Erythroblast (primary cell): Measurements from ENCODE around the gene FN3KRP.

Experiments used
- DNase-seq, 2 experiments: peaks; one replicate each; lab custom pipeline; 2025; lab: John Stamatoyannopoulos, UW
- GATA1 ChIP-seq: IDR thresholded peaks from 2 replicates; pipeline ENCODE4 v1.6.1; 2011; ENCODE audit warnings: low read depth, mild to moderate bottlenecking, control low read depth, low read length, moderate library complexity
- POLR2A ChIP-seq: IDR thresholded peaks from 2 replicates; pipeline ENCODE4 v1.6.1; 2011; ENCODE audit warnings: mild to moderate bottlenecking, low read length

Gene FN3KRP

DNA sequence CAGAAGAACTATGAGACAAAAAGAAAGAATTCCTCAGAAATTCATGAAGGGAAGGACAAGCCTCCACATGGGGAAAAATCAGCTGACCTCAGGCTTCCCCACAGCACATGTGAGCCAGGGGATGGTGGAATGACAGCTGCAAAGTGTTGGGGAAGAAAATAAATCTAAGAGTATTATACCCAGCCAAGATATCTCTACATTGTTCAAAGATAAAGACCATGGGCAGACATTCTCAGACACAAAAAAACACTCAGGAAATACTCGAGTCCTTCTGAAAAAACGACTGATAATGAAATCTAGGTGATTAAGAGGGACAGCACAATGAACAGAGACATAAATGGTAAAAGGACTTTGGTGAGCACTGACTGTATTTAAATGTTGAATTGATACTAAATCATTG lies 21.9 kb upstream of the FN3KRP start:
- no peak for TF ChIP-seq POLR2A
- no peak for TF ChIP-seq GATA1

GRCh38 chr17:82696259-82696658 lies 20.2 kb upstream of the FN3KRP start:
- TF ChIP-seq GATA1 (no peak), POLR2A (no peak)
- no peak for DNase-seq

More for the DNA sequence above, 21.9 kb upstream of the FN3KRP start:
- no peak for DNase-seq

DNA sequence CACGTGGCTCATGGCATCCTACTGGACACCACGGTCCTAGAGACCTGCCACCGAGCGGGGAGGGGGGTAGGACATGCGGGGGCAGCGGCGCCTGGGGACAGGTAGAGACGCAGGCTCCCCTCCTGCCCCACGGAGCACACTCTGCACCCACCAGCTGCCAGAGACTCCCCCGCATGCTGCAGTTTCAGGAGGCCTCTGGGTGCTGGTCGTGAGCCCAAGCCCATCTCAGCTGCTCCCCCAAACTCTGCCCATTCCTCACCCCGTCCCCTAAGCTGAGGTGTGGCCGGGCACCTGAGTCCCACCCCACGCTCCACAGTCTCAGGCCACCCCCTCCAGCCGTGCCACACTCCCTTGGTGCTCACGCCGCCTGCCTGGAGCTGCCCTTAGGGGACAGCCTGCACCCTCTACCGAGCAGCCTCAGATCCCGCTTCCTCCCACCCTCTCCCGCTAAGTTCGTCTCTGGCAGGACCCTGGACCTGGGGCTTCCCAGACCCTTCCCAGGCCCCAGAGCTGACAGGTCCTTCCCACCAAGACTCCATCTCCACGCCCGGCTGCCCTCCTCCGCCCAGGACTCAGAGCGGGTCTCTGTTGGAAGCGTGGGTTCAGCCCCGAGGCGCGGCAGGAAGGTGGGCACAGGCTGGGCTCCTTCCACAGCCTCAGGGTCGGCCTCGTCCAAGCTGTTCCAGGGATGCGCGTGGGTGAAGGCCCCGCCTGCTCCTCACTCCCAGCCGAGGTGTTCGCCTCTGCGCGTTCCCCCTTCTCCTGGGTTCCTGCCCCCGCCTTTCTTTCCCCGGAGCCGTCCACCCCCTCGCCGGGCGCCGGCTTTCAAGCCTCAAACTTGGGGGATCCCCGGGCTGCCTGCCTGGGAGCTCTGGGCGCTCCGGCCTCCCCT lies 19.3 kb upstream of the FN3KRP start:
- DNase-seq: no peak
- TF ChIP-seq POLR2A (no peak), GATA1 (no peak)

GRCh38 chr17:82697808-82698064 lies 18.8 kb upstream of the FN3KRP start:
- no peak for TF ChIP-seq GATA1
- TF ChIP-seq POLR2A: no peak
- no peak for DNase-seq

GRCh38 chr17:82698065-82698973 lies 18.2 kb upstream of the FN3KRP start, which contains the start of gene RAB40B:
TSS of gene RAB40B (minus strand) at chr17:82698698. CDS start at chr17:82698596, 102 bp downstream.
- peak; percentile 95 to 96 for DNase-seq
- TF ChIP-seq GATA1 (no peak), POLR2A (no peak)

DNA sequence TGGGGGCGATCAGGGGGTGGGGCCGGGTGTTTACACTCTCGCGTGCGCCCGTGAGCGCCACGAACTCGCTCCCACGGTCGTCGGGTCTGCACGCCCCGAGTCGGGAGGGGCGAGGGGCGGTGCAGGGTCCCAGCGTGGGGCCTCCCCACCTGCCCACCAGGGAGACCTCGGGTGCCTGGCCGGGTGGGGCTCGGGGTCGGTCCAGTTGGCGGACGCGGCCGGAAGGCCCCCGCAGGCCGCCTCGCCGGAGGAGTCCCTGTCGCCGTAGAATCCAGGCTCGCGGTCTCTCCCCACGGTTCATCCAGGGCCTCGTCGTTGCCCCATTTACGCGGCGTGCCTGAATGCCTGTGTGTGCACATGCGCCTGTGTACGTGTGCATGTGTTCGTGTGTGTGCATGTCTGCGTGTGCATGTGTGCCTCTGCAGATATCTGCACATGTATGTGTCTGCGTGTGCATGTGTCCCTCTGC lies 17.5 kb upstream of the FN3KRP start:
- DNase-seq: no peak
- TF ChIP-seq POLR2A: no peak
- no peak for TF ChIP-seq GATA1

GRCh38 chr17:82699551-82699950 lies 17.0 kb upstream of the FN3KRP start:
- no peak for DNase-seq
- TF ChIP-seq POLR2A (no peak), GATA1 (no peak)

GRCh38 chr17:82702231-82702927 lies 14.1 kb upstream of the FN3KRP start:
- TF ChIP-seq POLR2A (no peak), GATA1 (no peak)

GRCh38 chr17:82703036-82703745 lies 13.3 kb upstream of the FN3KRP start:
- DNase-seq: no peak
- TF ChIP-seq POLR2A: no peak
- no peak for TF ChIP-seq GATA1

More at GRCh38 chr17:82702231-82702927, 14.1 kb upstream of the FN3KRP start:
- no peak for DNase-seq

DNA sequence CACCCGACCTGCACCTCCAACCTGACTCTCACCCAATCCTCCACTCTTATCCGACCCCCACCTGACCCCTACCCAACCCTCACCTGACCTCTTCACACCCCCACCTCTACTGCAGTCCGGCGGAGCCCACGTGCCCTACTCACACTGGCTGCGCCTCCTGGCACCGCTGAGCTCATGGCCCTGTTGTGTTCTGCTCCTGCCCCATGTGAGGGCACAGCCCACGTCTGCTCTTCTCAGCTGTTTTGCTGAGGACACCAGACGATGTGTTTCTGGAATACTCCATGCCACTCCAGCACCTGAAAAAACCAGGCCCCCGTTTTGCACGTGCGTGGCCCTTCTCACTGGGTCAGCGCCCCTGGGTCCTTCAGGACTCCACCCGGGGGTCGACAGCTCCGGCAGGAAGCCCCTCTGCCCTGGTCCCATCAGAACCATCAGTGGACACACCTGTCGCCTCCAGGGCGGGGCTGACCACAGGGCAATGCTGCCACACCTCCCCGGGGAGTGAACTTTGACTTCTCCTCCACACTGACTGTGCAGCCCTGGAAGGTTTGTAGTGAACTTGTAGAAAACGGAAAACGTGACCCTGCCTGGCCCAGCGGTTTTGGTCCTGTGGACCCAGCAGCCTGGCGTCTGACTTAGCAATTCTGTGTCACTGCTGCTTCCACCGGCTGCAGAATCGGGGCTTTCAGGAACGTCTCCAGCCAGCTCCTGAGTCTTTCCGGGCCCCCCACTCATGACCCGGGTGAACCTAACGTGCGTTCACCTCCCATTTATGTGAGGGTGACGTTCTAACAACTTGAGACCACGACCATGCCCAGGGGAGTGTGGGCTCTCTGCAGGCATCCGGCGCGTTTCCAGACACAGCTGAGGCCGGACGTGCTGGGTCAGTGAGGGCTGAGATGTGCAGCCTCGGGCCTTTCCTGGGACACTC lies 12.3 kb upstream of the FN3KRP start:
- DNase-seq: no peak
- no peak for TF ChIP-seq POLR2A
- no peak for TF ChIP-seq GATA1

DNA sequence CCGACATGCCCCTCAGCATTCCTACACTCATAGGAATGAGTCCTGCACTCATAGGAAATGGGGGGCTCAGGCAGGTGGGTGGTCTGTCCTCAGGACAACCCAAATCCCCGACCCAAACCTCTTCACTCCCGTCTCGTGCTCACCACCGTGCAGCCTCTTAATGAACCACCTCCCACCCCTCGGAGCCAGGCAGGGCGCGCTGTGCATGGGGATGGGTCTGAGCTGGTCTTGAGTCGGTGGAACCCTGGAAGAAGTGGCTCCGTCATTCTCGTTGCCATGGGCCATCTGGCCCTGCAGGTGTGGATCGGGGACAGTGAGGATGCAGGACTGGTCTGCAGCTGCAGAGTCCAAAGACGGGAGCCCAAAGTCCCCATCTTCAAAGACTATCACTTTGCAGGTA lies 11.6 kb upstream of the FN3KRP start:
- DNase-seq: no peak
- TF ChIP-seq POLR2A (no peak), GATA1 (no peak)

GRCh38 chr17:82705756-82706155 lies 10.8 kb upstream of the FN3KRP start:
- no peak for TF ChIP-seq POLR2A
- no peak for TF ChIP-seq GATA1

More at GRCh38 chr17:82705756-82706155, 10.8 kb upstream of the FN3KRP start:
- DNase-seq: no peak
